IMR-90 (cell line): ENCODE data around the gene CYP19A1. TPM values are rescaled to one million over a fixed set of nuclear protein-coding genes. Genes with fewer than 3 reads are reported as not detected.

Experiments
- ATAC-seq: fragments of 200-7000 bp; cut with Tn5 transposase; 2 replicates; pipeline ENCODE4 v1.9.1; 2020; ENCODE audit warnings: low read depth, mild to moderate bottlenecking, moderate library complexity
- BruUV-seq: library from RNA; stranded (reverse); fragments of 400-500 nt; replicated peaks from 2 replicates; lab custom pipeline; 2021; lab: Mats Ljungman, UMichigan
- CTCF ChIA-PET: fragments of 300-600 bp; formaldehyde crosslinking; extraction: SDS; loops from one replicate; lab custom pipeline; 2021; ENCODE audit warnings: antibody characterized with exemption; lab: Yijun Ruan, JAX
- POLR2A ChIA-PET: fragments of 300-600 bp; sonication (Branson Sonifier 250); formaldehyde crosslinking; loops from one replicate; lab custom pipeline; 2022; ENCODE audit warnings: antibody characterized with exemption; ENCODE audit not compliant: unreplicated experiment; lab: Charles Lee
- DNase-seq: peaks from one replicate; pipeline ENCODE4 v3.0.0; 2013
- H2AFZ ChIP-seq: replicated peaks from 2 replicates; pipeline ENCODE3; 2013; ENCODE audit warnings: low read length, mild to moderate bottlenecking; ENCODE audit not compliant: poor library complexity
- H2AK5ac ChIP-seq: 2 replicates; pipeline ENCODE4 v1.6.1; 2013; ENCODE audit warnings: low read depth, low read length, inconsistent platforms
- H2AK9ac ChIP-seq: replicated peaks from 2 replicates; pipeline ENCODE3; 2013; ENCODE audit warnings: mild to moderate bottlenecking, low read depth, low read length, moderate library complexity; ENCODE audit not compliant: poor library complexity
- H2BK120ac ChIP-seq: 2 replicates; pipeline ENCODE4 v1.6.1; 2013; ENCODE audit warnings: low read depth, low read length, inconsistent platforms
- H2BK15ac ChIP-seq: 3 replicates; pipeline ENCODE4 v1.6.1; 2013; ENCODE audit warnings: low read depth, low read length, inconsistent platforms
- H2BK20ac ChIP-seq: 2 replicates; pipeline ENCODE4 v1.6.1; 2013; ENCODE audit warnings: low read depth, mild to moderate bottlenecking, inconsistent platforms, low read length, moderate library complexity
- H2BK5ac ChIP-seq: 2 replicates; pipeline ENCODE4 v1.6.1; 2013; ENCODE audit warnings: mild to moderate bottlenecking, low read depth, low read length, inconsistent platforms; ENCODE audit not compliant: poor library complexity, severe bottlenecking
- H3K14ac ChIP-seq: replicated peaks from 2 replicates; pipeline ENCODE4 v1.6.1; 2013; ENCODE audit warnings: low read depth, low read length, inconsistent platforms
- H3K18ac ChIP-seq: 2 replicates; pipeline ENCODE4 v1.6.1; 2013; ENCODE audit warnings: low read depth, low read length, control low read depth
- H3K23ac ChIP-seq: 2 replicates; pipeline ENCODE4 v1.6.1; 2013; ENCODE audit warnings: low read depth, low read length, inconsistent platforms
- H3K27ac ChIP-seq: 2 replicates; pipeline ENCODE4 v1.5.1; 2013; ENCODE audit warnings: mild to moderate bottlenecking, control low read depth, low read length; ENCODE audit not compliant: insufficient read depth
- H3K27me3 ChIP-seq: 2 replicates; pipeline ENCODE4 v1.6.1; 2013; ENCODE audit warnings: low read length; ENCODE audit not compliant: control insufficient read depth, insufficient read depth
- H3K36me3 ChIP-seq: 2 replicates; pipeline ENCODE4 v1.6.1; 2013; ENCODE audit warnings: low read length, mixed read lengths; ENCODE audit not compliant: control insufficient read depth, insufficient read depth
- H3K4ac ChIP-seq: 2 replicates; pipeline ENCODE4 v1.6.1; 2013; ENCODE audit warnings: low read depth, low read length, inconsistent platforms
- H3K4me1 ChIP-seq: 2 replicates; pipeline ENCODE4 v1.6.1; 2013; ENCODE audit warnings: low read length, mixed read lengths; ENCODE audit not compliant: control insufficient read depth, insufficient read depth
- H3K4me2 ChIP-seq: 2 replicates; pipeline ENCODE4 v1.6.1; 2013; ENCODE audit warnings: low read depth, mild to moderate bottlenecking, control low read depth, low read length, moderate library complexity
- H3K4me3 ChIP-seq: 2 replicates; pipeline ENCODE4 v1.5.1; 2013; ENCODE audit warnings: low read depth, mild to moderate bottlenecking, control low read depth, low read length, moderate library complexity; ENCODE audit not compliant: insufficient read depth
- H3K56ac ChIP-seq: 2 replicates; pipeline ENCODE4 v1.6.1; 2013; ENCODE audit warnings: low read length, inconsistent platforms; ENCODE audit not compliant: insufficient read depth; ENCODE audit errors: extremely low read depth
- H3K79me1 ChIP-seq, 2 experiments: 2 replicates each; pipeline ENCODE4 v1.6.1; 2013; ENCODE audit warnings: low read length in 2 of 2, inconsistent platforms in 1 of 2, low read depth in 1 of 2
- H3K9ac ChIP-seq: 2 replicates; pipeline ENCODE4 v1.6.1; 2013; ENCODE audit warnings: low read depth, low read length, control low read depth
- H3K9me1 ChIP-seq: 2 replicates; pipeline ENCODE4 v1.6.1; 2013; ENCODE audit warnings: low read length, inconsistent platforms; ENCODE audit not compliant: insufficient read depth
- H3K9me3 ChIP-seq: 2 replicates; pipeline ENCODE4 v1.6.1; 2013; ENCODE audit warnings: low read length; ENCODE audit not compliant: control insufficient read depth, insufficient read depth
- H4K20me1 ChIP-seq: 2 replicates; pipeline ENCODE4 v1.6.1; 2013; ENCODE audit warnings: low read length, inconsistent platforms; ENCODE audit not compliant: insufficient read depth
- H4K5ac ChIP-seq: 2 replicates; pipeline ENCODE4 v1.6.1; 2013; ENCODE audit warnings: mild to moderate bottlenecking, low read depth, low read length, control low read depth
- H4K8ac ChIP-seq, 2 experiments: 2 replicates each; pipeline ENCODE4 v1.6.1; 2013; ENCODE audit warnings: low read depth in 2 of 2, low read length in 2 of 2, control low read depth in 1 of 2, inconsistent platforms in 1 of 2
- H4K91ac ChIP-seq: 2 replicates; pipeline ENCODE4 v1.6.1; 2013; ENCODE audit warnings: low read depth, low read length, inconsistent platforms; ENCODE audit not compliant: insufficient read depth
- BHLHE40 ChIP-seq: fragments of 150-350 bp; IDR thresholded peaks from 2 replicates; pipeline ENCODE4 v1.6.1; 2016; ENCODE audit warnings: mild to moderate bottlenecking, low read depth, low read length
- CEBPB ChIP-seq: IDR thresholded peaks from 2 replicates; pipeline ENCODE4 v1.6.1; 2012; ENCODE audit warnings: low read depth, low read length, improper control_type of control experiment
- CHD1 ChIP-seq: IDR thresholded peaks from 2 replicates; pipeline ENCODE4 v1.6.1; 2012; ENCODE audit warnings: low read depth, low read length, improper control_type of control experiment
- CTCF ChIP-seq: conservative IDR thresholded peaks from 2 replicates; pipeline ENCODE4 v1.5.1; 2012; ENCODE audit warnings: mild to moderate bottlenecking, low read depth, low read length, improper control_type of control experiment
- ELK1 ChIP-seq: fragments of 150-350 bp; IDR thresholded peaks from 2 replicates; pipeline ENCODE4 v1.6.1; 2016; ENCODE audit warnings: low read depth, mild to moderate bottlenecking, low read length, moderate library complexity, borderline replicate concordance
- FOS ChIP-seq: fragments of 150-350 bp; IDR thresholded peaks from 2 replicates; pipeline ENCODE4 v1.6.1; 2016; ENCODE audit warnings: low read depth, low read length
- MAFK ChIP-seq: IDR thresholded peaks from 2 replicates; pipeline ENCODE4 v1.6.1; 2012; ENCODE audit warnings: low read depth, low read length, improper control_type of control experiment
- MAZ ChIP-seq: IDR thresholded peaks from 2 replicates; pipeline ENCODE4 v1.6.1; 2012; ENCODE audit warnings: low read depth, mild to moderate bottlenecking, low read length, improper control_type of control experiment, moderate library complexity, borderline replicate concordance
- MXI1 ChIP-seq: IDR thresholded peaks from 2 replicates; pipeline ENCODE4 v1.6.1; 2012; ENCODE audit warnings: low read depth, mild to moderate bottlenecking, low read length, moderate library complexity, borderline replicate concordance
- NFE2L2 ChIP-seq: fragments of 150-350 bp; IDR thresholded peaks from 2 replicates; pipeline ENCODE4 v1.6.1; 2016; ENCODE audit warnings: low read depth, mild to moderate bottlenecking, low read length
- POLR2A ChIP-seq: IDR thresholded peaks from 2 replicates; pipeline ENCODE4 v1.6.1; 2012; ENCODE audit warnings: mild to moderate bottlenecking, low read depth, low read length
- RAD21 ChIP-seq: IDR thresholded peaks from 2 replicates; pipeline ENCODE4 v1.6.1; 2012; ENCODE audit warnings: low read length, improper control_type of control experiment
- RCOR1 ChIP-seq: IDR thresholded peaks from 2 replicates; pipeline ENCODE4 v1.6.1; 2012; ENCODE audit warnings: mild to moderate bottlenecking, low read length, improper control_type of control experiment; ENCODE audit not compliant: insufficient replicate concordance
- RFX5 ChIP-seq: IDR thresholded peaks from 2 replicates; pipeline ENCODE4 v1.8.0; 2012; ENCODE audit warnings: low read depth, mild to moderate bottlenecking, low read length, moderate library complexity
- SMC3 ChIP-seq: fragments of 150-350 bp; IDR thresholded peaks from 2 replicates; pipeline ENCODE4 v1.6.1; 2016; ENCODE audit warnings: low read depth, mild to moderate bottlenecking, antibody characterized with exemption, low read length, moderate library complexity
- USF2 ChIP-seq: fragments of 150-350 bp; IDR thresholded peaks from 2 replicates; pipeline ENCODE4 v1.6.1; 2017; ENCODE audit warnings: mild to moderate bottlenecking, antibody characterized with exemption, low read length, low read depth
- WGBS, 2 experiments: methylation state at CpG; one replicate each; pipeline versions ENCODE4 v1.1.5 to v1.1.7; 2013; ENCODE audit warnings: missing lambda C conversion rate in 2 of 2; ENCODE audit not compliant: insufficient read length in 1 of 2; ENCODE audit errors: extremely low coverage in 2 of 2; 5-methylcytosine and 5-hydroxymethylcytosine counted together
- dilution Hi-C: fragments of 300-500 bp; cut with HindIII; formaldehyde crosslinking; loops from one replicate; pipeline ENCODE4 v1.14.3; 2018; ENCODE audit warnings: low sequenced_read_pairs; ENCODE audit not compliant: unreplicated experiment
- in situ Hi-C: fragments of 300-500 bp; cut with MboI; formaldehyde crosslinking; loops from 3 replicates; pipeline ENCODE4 v1.14.3; 2019; ENCODE audit warnings: low sequenced_read_pairs, inconsistent platforms, mixed read lengths
- intact Hi-C: fragments of 100-400 bp; cut with micrococcal nuclease; formaldehyde crosslinking; loops from 2 replicates; pipeline ENCODE4 v1.10.0; 2022
- polyA plus RNA-seq, 3 experiments: library from polyadenylated mRNA; depleted of rRNA; stranded (reverse); fragments of >200 nt; gene quantifications; 2 replicates each; pipeline ENCODE4 v1.2.3, GENCODE V29; 2012; ENCODE audit warnings: low replicate concordance in 1 of 3
- total RNA-seq: library from RNA; depleted of rRNA; stranded (reverse); fragments of >200 nt; gene quantifications from 2 replicates; pipeline ENCODE4 v1.2.3, GENCODE V29; 2012

CYP19A1 gene
- total and polyA plus RNA-seq, 2 of the 4 experiments (the other 2 are of a cell fraction), result not detected

- Histone ChIP-seq H3K4ac (no peak overlapping the region), H2BK120ac (no peak overlapping the region), H3K36me3 (no peaks in the 10 kb centered on the region), H4K91ac (no peak overlapping the region), H3K56ac (no peak overlapping the region), H2AK9ac (no peak overlapping the region), H3K14ac (no peak overlapping the region), H2BK5ac (no peak overlapping the region), H3K9me3 (no peaks in the 10 kb centered on the region; the same call in 1 of the 2 replicates), H3K4me3 (no peak overlapping the region), H3K9ac (no peak overlapping the region), H3K4me1 (no peaks in the 10 kb centered on the region), H4K8ac (no peak overlapping the region), H2BK20ac (no peak overlapping the region), H2AK5ac (no peak overlapping the region), H3K23ac (no peak overlapping the region; the same call in 1 of the 2 replicates), H2AFZ (no peak overlapping the region), H3K27me3 (peaks cover 66% of the 10 kb centered on the region), H2BK15ac (no peak overlapping the region), H3K18ac (no peak overlapping the region), H3K27ac (no peak overlapping the region), H3K79me1 (no peaks in the 10 kb centered on the region), H4K20me1 (no peaks in the 10 kb centered on the region; the same call in 1 of the 2 replicates), H3K4me2 (no peak overlapping the region), H3K9me1 (no peaks in the 10 kb centered on the region), H4K5ac (no peak overlapping the region)
- no peak for ATAC-seq
- BruUV-seq, result no TSS peak
- no peak for DNase-seq
- WGBS, 2 experiments, result 43% methylated on average over 1 of the region's 2 CpGs; no CpG with 5 or more reads in 1 of the 2 experiments
- ChIA-PET CTCF (interaction anchor here (0.6 kb wide), 1 partner anchor 29 kb away, joined by 4 read pairs; no protein-coding TSS in a partner anchor), POLR2A (no interaction called here)
- in situ Hi-C loops, result no loop called here
- dilution Hi-C loops, result no loop called here
- intact Hi-C loops, result no loop called here
- TF ChIP-seq CEBPB (no peak), FOS (no peak), RCOR1 (no peak), NFE2L2 (no peak), CHD1 (no peak), BHLHE40 (no peak), MAFK (no peak), USF2 (no peak), CTCF (no peak), RFX5 (no peak), SMC3 (no peak), MAZ (no peak), ELK1 (no peak), POLR2A (no peak), MXI1 (no peak), RAD21 (no peak)
Observed at GRCh38 chr15:51269496-51269895, 68.9 kb downstream of the CYP19A1 start.
